Activated CD8-positive, alpha-beta T cell treated with anti-CD3 and anti-CD28 coated beads for 36 hours (primary cell): ENCODE measurements around the gene CCDC40. TPM values are rescaled to one million over a fixed set of nuclear protein-coding genes. Genes with fewer than 3 reads are reported as not detected.

Experiments used
- ATAC-seq: fragments of 200-7000 bp; cut with Tn5 transposase; one replicate; pipeline ENCODE4 v1.10.0; 2021; ENCODE audit warnings: mild to moderate bottlenecking, moderate library complexity
- CTCF ChIA-PET: fragments of 350-600 bp; sonication (Branson Sonifier 250); formaldehyde crosslinking; loops from one replicate; lab custom pipeline; 2021; ENCODE audit warnings: antibody characterized with exemption; lab: Charles Lee
- POLR2A ChIA-PET: fragments of 350-600 bp; sonication (Branson Sonifier 250); formaldehyde crosslinking; loops from one replicate; lab custom pipeline; 2021; ENCODE audit warnings: antibody characterized with exemption; lab: Charles Lee
- DNase-seq: peaks from one replicate; pipeline ENCODE4 v3.0.0-alpha.2; 2020
- H3K27ac Mint-ChIP-seq: one replicate; pipeline ENCODE4 v1.8.0; 2021; ENCODE audit warnings: mild to moderate bottlenecking, mixed read lengths
- H3K27me3 Mint-ChIP-seq: one replicate; pipeline ENCODE4 v1.8.0; 2021; ENCODE audit warnings: mixed read lengths
- H3K36me3 Mint-ChIP-seq: one replicate; pipeline ENCODE4 v1.8.0; 2021; ENCODE audit warnings: low read depth, mixed read lengths
- H3K4me1 Mint-ChIP-seq: one replicate; pipeline ENCODE4 v1.8.0; 2021; ENCODE audit warnings: low read depth, mixed read lengths
- H3K4me3 Mint-ChIP-seq: one replicate; pipeline ENCODE4 v1.8.0; 2021; ENCODE audit warnings: mild to moderate bottlenecking, moderate library complexity, mixed read lengths
- H3K9me3 Mint-ChIP-seq: one replicate; pipeline ENCODE4 v1.8.0; 2021; ENCODE audit warnings: mixed read lengths
- CTCF ChIP-seq: fragments of 200-600 bp; IDR thresholded peaks from one replicate; pipeline ENCODE4 v1.8.0; 2022; ENCODE audit warnings: antibody characterized with exemption, mild to moderate bottlenecking
- intact Hi-C: fragments of 100-400 bp; cut with micrococcal nuclease; formaldehyde crosslinking; loops from one replicate; pipeline ENCODE4 v1.10.0; 2022
- total RNA-seq, 2 experiments: library from RNA; stranded (reverse); gene quantifications; one replicate each; pipeline ENCODE4 v1.2.3, GENCODE V29; 2021

CCDC40 gene
- total RNA-seq, result under 1 TPM; 0.54 to 0.79 TPM

- POLR2A ChIA-PET, result no interaction called here
- Mint-ChIP-seq H3K4me3 (peak within 1 kb of the TSS; percentile 79), H3K36me3 (no peaks in the 10 kb centered on the region), H3K27ac (peak within 1 kb of the TSS; percentile 46), H3K9me3 (no peaks in the 10 kb centered on the region), H3K27me3 (peaks cover 8% of the 10 kb centered on the region), H3K4me1 (peaks cover 10% of the 10 kb centered on the region)
- intact Hi-C loops, result no loop called here
- CTCF ChIA-PET, result no interaction called here
- DNase-seq (peak; percentile 79), ATAC-seq (peak; percentile 79)
- no peak for TF ChIP-seq CTCF
Measured at GRCh38 chr17:80035937-80036714, at the start of gene CCDC40. CCDC40 (plus strand) TSS chr17:80036642; CDS start chr17:80036663, 21 bp downstream.

GRCh38 chr17:79987187-79987934 lies 49.1 kb upstream of the CCDC40 start:
- Mint-ChIP-seq H3K4me3 (no peak overlapping the region), H3K36me3 (peaks cover 1% of the 10 kb centered on the region), H3K4me1 (peaks cover 14% of the 10 kb centered on the region), H3K27ac (no peak overlapping the region), H3K27me3 (no peaks in the 10 kb centered on the region), H3K9me3 (no peaks in the 10 kb centered on the region)
- TF ChIP-seq CTCF, result no peak
- POLR2A ChIA-PET, result no interaction called here
- intact Hi-C loops, result no loop called here
- CTCF ChIA-PET, result no interaction called here
- ATAC-seq (no peak), DNase-seq (no peak)

GRCh38 chr17:79987935-79988184 lies 48.6 kb upstream of the CCDC40 start:
- no peak for TF ChIP-seq CTCF
- DNase-seq (no peak), ATAC-seq (no peak)
- Mint-ChIP-seq H3K9me3 (no peaks in the 10 kb centered on the region), H3K36me3 (peaks cover 4% of the 10 kb centered on the region), H3K27ac (no peak overlapping the region), H3K4me1 (peaks cover 18% of the 10 kb centered on the region), H3K27me3 (no peaks in the 10 kb centered on the region), H3K4me3 (no peak overlapping the region)
- intact Hi-C loops, result no loop called here
- ChIA-PET POLR2A (no interaction called here), CTCF (interaction anchor here (7.9 kb wide), 1 partner anchor 18 kb away, joined by 67 read pairs; no protein-coding TSS in a partner anchor)

- ChIA-PET POLR2A (no interaction called here), CTCF (interaction anchor here (7.9 kb wide), 1 partner anchor 18 kb away, joined by 67 read pairs; no protein-coding TSS in a partner anchor)
- H3K4me3 Mint-ChIP-seq, result no peak overlapping the region
- ATAC-seq (peak; percentile 11), DNase-seq (peak; percentile 58)
- intact Hi-C loops, result no loop called here
- peaks cover 4% of the 10 kb centered on the region for H3K36me3 Mint-ChIP-seq
- no peaks in the 10 kb centered on the region for H3K27me3 Mint-ChIP-seq
- no peaks in the 10 kb centered on the region for H3K9me3 Mint-ChIP-seq
- H3K4me1 Mint-ChIP-seq, result peaks cover 20% of the 10 kb centered on the region
- no peak for TF ChIP-seq CTCF
- H3K27ac Mint-ChIP-seq, result no peak overlapping the region
Measured at GRCh38 chr17:79988185-79988971, 48.1 kb upstream of the CCDC40 start.
